Activated effector memory CD4-positive, alpha-beta T cell treated with anti-CD3 and anti-CD28 coated beads, Interleukin-2, amount 50 U/mL, for 16 hours (primary cell): ENCODE data around the gene MAG.

Source experiments
- DNase-seq: peaks from one replicate; pipeline ENCODE4 v3.0.0-alpha.2; 2020

The MAG gene

DNA sequence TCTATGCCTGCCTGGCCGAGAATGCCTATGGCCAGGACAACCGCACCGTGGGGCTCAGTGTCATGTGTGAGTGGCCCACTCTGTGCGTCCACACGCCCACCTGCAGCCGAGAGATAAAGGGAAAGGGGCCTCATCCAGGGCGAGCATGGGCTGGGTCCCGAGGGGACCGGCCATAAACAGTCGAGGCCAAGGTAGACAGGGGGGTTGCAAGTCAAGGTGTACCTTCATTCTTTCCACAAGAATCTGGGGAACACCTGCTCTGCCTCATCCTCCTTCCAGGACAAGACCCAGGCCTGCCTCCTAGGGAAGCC lies 8.3 kb downstream of the MAG start:
- no peak for DNase-seq

DNA sequence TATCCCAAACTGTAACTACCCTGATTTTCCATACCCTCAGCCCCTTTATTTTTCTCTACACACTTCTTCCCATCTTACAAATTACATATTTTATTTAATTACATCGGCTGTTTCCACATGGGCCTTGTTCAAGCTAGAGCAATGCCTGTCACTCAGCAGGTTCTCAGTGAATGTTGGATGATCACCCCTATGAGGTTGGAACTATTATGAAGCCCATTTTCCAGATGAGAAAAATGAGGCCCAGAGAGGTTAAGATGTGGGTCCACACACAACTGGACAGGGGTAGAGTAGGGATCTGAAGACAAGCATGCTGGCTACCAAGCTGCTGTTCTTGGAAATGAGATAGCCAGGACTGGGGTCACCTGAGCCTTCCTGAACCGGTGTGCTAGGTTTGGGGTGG lies 10.0 kb downstream of the MAG start:
- no peak for DNase-seq

DNA sequence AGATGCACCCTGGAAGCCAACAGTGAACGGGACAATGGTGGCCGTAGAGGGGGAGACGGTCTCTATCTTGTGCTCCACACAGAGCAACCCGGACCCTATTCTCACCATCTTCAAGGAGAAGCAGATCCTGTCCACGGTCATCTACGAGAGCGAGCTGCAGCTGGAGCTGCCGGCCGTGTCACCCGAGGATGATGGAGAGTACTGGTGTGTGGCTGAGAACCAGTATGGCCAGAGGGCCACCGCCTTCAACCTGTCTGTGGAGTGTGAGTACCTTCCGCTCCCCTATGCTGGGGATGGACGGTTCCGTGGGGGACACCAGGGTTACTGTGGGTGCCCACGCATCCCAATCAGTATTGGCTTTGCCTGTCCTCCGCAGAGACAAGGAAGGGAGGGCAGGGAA lies 10.5 kb downstream of the MAG start:
- no peak for DNase-seq

DNA sequence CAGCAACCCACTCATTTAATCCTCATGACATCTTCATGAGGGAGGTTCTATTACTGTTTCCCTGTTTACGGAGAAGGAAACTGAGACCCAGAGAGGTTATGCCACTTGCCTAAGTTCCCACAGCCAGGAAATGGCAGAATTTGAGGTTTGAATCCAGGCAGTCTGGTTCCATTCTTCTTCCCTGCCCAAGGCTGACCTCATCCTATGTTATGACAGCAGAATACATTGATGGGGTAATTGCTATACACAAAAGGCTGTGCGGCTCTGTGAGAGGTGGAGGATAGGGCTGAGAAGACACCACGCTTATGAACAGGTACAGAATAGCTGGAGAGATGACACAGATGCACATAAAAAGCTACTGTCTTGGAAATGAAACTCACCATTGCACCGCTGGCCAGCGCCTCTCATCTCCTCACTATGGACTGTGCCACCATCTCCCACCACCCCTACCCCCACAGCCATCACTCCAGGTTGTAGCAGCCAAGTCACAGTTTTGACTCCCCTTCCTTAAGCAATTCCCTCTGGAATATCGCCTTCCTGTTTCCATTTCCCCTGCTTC lies 11.5 kb downstream of the MAG start:
- no peak for DNase-seq

DNA sequence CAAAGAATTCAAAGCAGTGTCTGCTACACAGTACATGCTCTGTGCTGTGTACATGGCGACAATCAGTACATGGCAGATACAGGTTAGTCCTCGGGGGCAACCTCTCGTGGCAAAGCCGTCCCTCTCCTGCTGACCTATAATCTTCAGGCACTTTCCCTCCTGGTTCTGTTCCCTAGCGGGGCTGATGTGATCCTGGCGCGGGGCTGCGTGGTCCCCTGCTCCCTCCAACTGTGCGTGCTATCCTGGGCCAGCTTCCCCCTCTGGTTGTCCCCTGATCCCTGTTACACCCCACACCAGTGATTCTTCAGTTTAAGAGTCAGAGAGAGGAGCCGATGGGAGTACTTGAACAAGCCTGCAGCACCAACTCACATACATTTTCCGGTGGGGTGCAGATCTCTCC lies 12.1 kb downstream of the MAG start:
- no peak for DNase-seq

DNA sequence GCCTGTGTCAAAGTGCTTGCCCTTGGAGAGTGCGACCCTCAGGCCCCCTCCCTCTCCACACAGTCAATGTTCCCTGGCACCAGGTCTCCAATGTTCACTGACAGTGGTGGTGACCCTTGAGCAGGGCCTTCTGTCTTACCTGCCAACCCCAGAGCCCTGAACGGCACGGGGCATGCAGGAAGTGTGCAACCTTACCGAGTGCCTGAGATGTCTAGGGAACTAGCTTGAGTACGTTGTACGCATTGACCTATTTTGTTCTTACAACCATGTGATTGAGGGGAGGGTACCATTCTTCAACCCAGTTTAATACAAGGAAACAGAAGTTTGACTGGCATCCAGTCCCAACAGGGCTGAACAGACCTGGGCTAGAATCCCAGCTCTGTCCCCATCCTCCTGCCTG lies 13.2 kb downstream of the MAG start:
- no peak for DNase-seq

DNA sequence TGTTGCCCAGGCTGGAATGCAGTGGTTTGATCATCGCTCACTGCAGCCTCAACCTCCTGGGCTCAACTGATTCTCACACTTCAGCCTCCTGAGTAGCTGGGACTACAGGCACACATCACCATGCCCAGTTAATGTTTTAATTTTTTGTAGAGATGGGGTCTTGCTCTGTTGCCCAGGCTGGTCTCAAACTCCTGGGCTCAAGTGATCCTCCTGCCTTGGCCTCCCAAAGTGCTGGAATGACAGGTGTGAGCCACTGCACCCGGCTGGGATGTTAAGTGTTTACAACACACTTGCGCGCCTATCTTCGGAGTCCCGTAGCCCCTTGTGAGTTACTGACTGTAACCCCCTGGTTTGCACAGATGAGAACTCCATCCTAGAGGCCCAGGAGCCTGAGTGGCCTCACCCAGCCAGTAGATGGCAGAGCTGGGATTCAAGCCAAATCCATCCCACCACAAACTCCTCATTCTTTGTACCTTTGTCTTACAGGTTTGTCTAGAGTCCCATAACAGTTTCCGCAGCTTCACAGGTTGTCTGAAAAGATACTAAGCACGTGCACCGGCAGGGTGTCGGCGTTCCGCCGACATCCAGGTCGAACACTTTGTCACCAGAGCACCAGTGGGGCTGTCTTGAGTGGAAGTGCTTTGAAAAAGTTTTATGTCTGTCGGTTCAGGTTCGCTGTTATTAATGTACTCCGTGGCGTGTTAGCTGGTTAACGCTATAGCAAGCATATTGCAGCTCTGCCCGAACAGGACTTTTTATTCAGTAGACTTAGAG lies 14.7 kb downstream of the MAG start:
- DNase-seq: no peak

DNA sequence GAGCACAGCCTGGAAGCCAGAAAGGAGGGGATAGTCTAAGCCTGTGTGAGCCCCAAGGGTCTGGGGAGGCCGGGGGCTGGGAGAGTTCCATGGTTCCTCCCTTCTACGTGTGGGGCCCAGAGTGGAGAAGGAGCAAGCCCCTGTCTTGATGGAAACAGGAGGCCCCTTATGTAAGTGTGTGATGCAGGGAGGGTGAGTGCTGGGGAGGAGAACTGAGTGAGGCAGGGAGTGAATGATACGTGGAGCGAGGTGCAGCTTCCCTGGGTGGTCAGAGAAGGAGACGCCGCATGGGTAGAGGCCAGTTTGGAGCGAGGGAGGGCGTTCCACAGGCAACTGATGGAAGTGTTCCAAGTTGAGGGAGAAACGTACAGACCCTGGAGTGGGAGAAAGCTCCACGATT lies 16.0 kb downstream of the MAG start:
- DNase-seq: no peak

DNA sequence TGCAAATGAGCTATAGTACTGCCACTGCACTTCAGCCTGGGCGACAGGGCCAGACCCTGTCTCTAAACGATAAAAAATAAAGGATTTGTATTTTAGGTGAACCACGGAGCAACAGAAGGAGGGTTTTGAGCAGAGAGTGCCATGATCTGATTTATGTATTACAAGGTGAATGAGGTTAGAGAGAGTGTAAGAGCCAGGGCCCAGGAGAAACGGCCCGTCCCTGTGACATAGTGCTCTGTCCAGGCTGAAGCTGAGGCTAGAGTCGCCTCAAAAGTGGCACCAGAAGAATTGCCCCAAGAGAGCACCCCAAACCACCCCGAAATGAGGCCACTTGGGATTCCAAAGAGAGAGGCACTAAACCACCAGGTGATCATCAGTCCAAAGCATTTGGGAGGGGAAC lies 16.9 kb downstream of the MAG start:
- DNase-seq: no peak

DNA sequence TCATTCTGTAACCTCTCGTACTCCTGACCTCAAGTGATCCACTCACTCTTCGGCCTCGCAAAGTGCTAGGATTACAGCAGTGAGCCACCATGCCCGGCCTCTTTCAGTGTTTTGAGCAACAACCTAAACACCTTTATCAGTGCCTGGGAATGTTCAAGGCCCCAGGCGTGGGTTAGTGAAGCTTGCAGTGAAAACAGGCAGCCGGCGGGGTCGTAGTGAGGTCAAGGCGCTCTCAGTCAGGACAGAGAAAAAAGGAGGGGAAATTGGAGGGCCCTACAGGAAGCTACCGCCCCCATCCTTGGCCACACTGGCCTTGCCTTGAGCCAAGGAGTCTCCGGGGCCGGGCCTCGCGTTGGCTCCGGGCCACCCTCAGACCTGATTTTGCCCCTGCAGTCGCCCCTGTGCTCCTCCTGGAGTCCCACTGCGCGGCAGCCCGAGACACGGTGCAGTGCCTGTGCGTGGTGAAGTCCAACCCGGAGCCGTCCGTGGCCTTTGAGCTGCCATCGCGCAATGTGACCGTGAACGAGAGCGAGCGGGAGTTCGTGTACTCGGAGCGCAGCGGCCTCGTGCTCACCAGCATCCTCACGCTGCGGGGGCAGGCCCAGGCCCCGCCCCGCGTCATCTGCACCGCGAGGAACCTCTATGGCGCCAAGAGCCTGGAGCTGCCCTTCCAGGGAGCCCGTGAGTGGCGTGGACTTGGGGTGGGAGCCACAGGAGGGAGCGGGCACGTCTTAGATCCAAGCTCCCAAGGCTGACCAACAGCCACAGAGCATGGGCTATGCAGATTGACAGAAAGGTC lies 17.7 kb downstream of the MAG start:
- DNase-seq: no peak

DNA sequence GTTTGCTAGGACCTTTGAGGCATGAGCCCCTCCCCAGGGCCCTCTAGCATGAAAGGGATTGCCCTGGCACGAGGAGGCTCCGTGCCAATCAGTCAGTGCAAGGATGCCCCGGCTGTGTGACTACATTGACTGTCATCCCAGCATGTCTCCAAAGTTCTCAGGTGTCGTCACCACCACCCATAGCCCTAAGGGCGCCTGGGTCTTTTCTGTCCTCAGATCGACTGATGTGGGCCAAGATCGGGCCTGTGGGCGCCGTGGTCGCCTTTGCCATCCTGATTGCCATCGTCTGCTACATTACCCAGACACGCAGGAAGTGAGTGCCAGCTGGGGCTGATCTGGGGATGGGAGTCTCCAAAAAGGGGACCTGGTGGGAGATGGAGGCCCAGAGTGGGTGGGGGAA lies 18.4 kb downstream of the MAG start:
- no peak for DNase-seq

DNA sequence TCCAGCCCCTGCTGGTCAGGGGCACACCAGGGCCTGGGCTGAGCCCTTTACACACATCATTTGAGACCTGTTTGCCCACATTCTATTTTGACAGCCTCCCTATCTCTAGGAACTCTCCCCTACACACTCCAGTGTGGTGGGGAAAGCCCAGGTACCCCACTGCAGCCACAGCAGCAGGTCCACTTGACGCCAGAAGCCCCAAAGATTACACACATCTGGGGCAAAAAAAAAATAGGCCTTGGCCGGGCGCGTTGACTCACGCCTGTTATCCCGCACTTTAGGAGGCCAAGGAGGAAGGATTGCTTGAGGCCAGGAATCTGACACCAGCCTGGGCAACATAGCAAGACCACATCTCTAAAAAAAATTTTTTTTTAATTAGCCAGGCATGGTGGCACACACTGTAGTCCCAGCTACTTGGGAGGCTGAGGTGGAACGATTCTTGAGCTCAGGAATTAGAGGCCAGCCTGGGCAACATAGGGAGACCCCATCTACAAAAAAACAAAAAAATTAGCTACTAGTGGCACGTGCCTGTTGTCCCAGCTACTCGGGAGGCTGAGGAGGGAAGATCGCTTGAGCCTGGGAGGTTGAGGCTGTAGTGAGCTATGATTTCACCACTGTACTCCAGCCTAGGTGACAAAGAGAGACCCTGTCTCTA lies 19.0 kb downstream of the MAG start:
- DNase-seq: no peak

DNA sequence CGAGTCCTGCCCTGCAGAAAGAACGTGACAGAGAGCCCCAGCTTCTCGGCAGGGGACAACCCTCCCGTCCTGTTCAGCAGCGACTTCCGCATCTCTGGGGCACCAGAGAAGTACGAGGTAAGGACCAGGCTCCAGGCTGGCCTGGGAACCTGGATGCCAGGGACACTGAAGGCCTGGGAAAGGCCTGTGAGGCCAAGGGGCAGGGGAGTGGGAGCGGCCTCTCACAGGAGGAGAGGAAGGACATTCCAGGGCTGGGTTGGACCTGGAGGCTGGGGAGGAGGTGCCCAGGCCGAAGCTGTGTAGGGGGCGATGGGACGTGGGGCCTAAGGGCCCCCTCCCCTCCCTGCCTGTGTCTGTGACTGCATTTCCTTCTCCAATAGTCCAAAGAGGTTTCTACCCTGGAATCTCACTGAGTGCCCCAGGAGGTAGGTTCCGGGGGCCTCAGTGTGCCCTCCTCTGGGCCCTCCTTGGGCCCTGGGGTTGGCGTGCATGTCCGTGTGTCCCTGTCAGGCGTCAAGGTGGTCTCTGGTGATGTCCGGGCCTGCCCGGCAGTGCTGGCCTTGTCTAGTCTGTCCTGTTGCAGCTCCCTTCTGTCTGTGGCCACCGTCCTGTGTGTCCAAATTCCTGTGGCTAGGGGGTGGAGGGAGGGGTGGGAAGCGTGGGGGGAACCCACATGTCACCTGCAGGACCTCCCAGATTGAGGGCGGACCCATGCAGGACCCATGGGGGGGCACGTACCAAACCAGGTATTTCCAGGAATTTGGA lies 20.1 kb downstream of the MAG start:
- DNase-seq: no peak

DNA sequence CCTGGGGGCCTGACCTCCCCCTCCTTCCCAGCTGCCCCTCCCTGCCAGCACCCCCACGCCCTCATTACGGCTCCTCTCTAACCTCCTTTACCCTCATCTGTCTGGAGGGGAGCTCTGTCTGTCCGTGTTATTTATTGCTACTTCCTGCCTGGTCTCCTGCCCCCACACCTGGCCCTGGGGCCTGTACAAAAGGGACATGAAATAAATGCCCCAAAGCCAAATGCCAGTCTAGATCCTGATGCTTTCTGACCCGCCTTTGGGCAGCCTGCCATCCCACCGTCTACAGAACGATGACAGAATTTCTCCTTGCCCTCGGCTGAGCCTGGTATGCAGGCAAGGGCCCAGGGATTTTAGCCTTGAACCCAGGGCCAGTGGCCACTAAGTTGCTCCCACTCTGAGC lies 21.6 kb downstream of the MAG start:
- DNase-seq: no peak

DNA sequence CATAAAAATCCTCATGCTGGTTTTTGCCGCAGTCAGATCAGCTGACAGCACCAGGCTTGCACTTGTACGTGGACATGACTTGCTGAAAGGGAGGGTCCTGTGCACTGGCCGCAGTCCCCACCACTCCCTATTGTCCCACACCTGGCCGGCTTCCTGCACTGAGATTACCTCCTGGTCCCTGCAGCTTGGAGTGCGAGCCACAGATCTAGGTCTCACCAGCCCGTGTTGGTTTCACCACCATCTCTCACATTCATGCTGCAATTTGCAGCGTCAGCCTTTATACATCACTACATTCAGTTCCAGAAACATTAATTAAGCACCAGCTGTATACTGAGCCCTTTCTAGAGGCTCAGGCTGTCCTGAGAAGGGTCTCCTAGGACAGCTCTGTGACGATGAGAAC lies 22.1 kb downstream of the MAG start:
- no peak for DNase-seq

DNA sequence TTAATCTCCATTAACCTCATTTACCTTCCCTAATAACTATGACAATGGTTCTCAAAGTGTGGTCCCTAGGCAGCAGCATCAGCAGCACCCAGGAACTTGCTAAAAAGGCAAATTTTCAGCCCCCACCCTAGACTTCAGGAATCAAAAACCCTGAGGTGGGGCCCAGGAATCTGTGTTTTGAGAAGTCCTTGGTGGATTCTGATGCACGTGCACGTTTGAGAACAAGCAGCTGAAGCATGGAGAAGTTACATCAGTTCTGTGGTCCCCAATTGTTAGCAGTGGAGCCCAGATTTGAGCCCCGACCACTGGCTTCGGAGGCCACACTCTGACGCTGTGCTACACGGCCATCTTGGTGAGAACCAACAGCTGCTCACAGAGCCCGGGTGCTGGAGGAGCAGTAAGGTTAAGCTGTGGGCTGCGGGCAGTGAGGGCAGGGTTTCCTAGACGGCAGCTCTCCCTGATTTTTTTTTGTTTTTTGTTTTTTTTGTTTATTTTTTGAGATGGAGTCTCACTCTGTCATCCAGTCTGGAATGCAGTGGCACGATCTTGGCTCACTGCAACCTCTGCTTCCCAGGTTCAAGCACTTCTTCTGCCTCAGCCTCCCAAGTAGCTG lies 23.0 kb downstream of the MAG start:
- DNase-seq: no peak

DNA sequence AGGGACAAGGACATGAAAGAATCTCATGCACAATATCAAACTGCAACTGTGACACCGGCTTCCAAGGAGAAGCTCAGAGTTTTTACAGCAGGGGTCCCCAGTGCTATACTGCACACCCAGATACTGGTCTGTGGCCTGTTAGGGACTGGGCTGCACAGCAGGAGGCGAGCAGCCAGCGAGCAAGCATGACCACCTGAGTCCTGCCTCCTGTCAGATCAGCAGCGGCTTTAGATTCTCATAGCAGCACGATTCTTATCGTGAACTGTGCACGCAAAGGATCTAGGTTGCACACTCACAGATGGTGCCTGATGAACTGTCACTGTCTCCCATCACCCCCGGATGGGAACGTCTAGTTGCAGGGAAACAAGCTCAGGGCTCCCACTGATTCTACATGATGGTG lies 23.9 kb downstream of the MAG start:
- no peak for DNase-seq

DNA sequence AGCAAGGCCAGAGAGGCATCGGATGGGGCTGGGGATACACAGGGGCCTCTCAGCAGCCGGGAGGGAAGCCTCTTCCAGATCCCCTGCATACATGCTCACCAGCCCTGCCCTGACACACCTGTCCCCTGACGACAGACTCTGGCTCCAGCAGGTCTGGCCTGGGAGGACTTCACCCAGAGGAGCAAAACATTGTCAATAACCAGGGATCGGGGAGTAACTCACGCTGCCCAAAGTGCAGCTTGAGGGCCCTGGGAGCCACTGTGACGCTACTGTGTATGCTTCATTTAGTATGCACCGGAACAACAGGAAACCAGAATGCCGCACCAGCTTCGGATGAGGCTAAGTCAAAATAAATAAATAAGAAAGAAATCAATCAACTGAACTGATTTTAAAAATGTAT lies 24.6 kb downstream of the MAG start:
- DNase-seq: no peak

DNA sequence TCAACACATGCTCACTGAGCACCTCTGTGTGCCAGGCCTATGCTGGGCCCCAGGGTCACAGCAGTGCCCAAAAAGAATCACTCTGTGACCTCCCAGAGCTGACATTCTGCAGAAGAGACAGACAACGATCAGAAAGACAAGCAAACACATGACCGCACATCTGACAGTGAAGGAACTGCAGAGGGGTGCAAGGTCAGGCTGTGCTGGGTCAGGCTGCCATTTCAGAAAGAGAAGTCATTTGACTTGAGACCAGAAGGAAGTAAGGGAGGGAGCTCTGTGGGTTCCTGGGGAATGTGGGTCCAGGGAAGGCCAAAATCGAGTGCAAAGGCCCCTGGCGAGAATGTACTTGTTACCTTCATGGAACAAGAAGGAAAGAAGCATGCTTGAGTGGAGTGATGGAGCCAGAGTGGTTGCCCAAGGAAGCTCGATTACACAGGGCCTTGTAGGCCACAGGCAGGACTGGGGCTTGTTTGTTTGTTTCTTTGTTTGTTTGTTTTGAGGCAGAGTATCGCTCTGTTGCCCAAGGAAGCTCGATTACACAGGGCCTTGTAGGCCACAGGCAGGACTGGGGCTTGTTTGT lies 25.6 kb downstream of the MAG start:
- DNase-seq: no peak

DNA sequence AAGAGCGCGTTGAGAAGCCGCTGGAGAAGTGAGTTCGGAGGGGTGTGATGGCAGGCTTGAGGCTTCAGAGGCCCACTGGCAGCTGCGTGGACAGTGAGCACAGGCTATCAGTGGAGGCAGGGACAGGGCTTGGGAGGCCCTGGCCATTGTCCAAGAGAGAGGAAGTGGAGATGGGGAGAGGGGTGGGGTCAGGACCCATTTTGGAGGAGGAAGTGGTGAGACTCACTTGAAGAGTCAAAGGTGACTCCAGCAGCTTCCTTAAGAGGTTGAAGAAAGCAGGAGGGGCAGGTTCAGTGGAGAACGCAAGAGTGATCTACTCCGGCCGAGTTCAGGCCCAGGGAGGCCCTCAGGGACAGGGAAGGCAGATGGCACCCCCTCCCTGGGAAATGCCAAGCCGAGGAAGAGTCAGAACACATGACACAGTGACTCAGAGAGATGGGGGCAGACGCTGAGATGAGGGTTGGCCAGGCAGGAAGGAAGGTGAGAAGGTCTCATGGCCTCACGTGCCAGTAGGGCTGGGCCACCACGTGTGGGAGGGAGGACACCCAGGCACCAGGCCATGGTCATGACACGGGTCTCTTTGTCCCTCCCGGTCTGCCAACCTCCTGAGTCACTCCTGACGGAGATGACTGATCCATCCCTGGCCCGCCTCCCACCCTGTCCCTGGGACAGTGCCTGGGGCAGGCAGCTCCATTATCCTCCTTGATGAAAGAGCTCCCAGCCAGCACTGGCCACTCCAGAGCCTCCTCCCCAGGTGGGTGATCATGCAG lies 26.9 kb downstream of the MAG start:
- DNase-seq: no peak

DNA sequence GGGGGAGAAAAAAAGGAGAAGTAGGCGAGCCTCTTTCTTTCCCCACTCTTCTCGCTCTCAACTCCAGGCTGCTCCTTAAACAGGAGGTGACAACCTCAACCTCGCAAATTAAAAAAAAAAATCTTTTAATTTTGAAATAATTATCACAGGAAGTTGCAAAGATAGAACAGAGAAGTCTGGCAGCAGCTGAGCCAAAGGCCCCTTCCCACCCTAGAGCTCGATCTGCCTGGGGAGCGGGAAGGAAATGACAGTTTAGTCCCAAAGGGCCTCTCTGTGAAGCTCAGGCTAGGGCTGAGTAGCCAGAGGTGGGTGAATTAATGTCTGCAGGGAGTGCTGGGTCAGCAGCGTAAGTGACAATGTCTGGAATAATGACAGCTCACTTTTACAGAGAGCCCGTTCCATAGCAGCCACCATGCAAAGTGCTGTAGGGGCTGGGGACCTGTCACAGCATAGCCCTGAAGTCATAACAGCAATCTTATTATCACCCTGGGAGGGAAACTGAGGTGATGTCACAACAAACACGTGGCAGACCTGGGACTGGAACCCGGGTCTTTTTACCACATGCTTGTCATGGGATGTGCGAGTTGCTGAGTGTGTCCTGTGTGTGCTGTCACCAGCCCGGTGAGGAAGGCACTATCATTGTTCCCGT lies 28.2 kb downstream of the MAG start:
- DNase-seq: no peak
